GM12874 (cell line): ENCODE measurements around the gene SLC2A6.

ENCODE experiments used
- TF ChIP-seq, protein P1 (sequence below): IDR thresholded peaks from 2 replicates; pipeline ENCODE4 v1.5.1; 2011; ENCODE audit warnings: low read depth, mild to moderate bottlenecking, control low read depth, low read length, moderate library complexity; ENCODE audit not compliant: insufficient read depth

SLC2A6 gene

DNA sequence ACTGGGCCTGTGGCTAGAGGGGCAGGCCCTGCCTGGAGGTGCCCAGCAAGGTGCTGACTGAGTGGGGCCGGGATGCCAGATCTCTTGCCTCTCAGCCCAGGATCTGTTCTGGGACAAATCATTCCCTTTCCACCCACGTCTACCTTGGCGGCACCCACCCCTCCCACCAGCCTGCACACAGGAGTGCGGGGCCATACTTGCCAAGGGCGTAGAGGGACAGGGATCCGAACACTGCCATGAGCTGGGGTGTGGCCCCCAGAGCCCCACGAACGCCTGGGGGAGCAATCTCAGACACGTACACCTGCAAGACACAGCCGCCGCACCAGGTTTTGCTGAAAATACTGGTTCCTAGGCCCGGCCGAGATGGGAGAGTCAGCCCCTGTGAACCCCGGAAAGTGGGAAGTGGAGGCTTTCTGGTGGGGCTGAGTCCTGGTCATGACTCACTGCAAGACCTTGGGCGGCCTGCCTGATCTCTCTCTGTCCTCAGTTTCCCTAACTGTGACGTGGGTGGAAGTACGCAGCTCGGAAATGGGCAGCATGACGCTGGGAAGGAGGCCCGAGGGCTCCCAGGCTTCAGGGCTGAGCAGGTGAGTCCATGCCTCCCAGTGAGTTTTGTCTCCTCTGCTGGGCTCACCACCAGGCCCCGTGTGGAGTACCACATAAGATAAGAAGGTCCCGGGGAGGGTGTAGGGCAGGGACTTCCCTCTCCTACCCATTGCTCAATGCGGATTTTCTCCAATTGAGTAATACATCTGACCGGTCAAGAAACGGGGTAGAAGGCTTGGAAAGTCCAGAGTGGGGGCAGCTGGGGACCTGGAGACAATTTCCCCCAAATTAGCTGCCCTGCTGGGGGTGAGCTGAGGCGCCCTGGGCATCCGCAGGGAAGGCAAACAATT lies 2.6 kb downstream of the SLC2A6 start:
- TF ChIP-seq, protein P1, sequence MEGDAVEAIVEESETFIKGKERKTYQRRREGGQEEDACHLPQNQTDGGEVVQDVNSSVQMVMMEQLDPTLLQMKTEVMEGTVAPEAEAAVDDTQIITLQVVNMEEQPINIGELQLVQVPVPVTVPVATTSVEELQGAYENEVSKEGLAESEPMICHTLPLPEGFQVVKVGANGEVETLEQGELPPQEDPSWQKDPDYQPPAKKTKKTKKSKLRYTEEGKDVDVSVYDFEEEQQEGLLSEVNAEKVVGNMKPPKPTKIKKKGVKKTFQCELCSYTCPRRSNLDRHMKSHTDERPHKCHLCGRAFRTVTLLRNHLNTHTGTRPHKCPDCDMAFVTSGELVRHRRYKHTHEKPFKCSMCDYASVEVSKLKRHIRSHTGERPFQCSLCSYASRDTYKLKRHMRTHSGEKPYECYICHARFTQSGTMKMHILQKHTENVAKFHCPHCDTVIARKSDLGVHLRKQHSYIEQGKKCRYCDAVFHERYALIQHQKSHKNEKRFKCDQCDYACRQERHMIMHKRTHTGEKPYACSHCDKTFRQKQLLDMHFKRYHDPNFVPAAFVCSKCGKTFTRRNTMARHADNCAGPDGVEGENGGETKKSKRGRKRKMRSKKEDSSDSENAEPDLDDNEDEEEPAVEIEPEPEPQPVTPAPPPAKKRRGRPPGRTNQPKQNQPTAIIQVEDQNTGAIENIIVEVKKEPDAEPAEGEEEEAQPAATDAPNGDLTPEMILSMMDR, result no peak

DNA sequence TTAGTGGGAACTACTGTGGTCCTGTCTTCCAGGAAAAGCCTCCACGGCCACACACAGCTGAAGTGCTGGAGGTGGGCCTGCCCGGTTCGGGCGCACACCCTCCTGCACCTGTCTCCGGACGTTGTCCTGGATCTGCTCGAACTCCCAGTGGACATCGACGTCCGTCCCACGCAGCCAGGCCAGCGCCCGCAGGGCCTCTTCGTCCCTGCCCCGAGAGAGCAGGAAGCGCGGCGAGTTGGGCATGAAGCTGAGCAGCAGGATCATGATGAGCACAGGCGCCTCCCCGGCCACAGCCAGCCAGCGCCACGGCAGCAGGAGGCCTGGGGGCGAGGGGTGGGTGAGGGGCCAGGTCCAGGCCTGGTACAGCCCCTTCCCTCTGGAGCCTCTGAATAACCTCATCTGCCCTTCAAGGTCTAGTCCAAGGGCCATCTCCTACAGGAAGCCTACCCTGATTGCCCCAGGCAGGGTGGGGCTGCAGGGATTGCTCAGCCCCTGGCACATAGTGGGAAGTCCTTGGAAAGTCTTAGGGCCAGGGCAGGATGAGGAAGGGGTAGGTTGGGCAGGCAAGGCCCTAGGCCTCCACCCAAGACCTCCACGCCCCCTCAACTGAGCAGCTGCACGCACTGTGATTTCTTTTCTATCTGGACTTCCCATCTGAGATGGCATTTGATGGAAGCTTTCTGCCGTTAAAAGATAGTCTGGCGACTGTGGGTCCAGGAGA lies 3.4 kb downstream of the SLC2A6 start:
- TF ChIP-seq, protein P1, result no peak

DNA sequence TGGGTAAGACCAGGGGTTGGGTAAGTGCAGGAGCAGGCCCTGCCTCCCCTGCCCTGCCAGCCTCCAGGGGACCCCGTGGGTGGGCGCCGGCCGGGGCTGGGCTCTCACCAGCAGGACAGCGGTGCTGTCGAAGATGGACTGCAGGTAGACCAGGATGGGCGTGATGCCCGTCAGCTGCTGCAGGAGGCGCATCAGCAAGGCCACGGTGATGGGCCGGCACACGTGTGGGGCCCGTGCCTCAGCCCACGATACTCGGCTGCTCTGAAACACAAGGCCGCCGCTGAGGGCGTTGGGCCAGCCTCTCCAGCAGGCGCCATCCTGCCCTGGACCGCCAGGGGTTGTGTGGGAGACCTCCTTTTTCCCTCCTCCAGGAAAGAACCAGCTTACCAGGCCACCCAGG lies 4.0 kb downstream of the SLC2A6 start:
- TF ChIP-seq, protein P1, result no peak

DNA sequence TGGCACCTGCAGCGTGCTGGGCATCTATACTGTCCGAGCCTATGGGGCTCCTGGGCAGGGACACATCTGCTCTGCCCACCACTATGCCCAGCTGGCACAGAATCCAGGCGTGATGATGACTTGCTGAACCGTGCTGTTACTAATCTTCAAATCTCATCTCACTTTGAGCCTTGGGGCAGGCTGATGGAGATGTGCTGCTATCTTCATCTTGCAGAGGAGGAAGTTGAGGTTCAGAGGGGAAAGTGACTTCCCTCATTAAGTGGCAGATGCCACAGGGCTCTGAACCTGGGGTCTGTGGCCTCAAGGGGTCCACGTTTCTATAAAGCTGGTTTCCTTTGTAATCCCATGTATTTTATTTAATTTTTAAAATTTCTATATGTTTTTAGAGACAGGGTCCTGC lies 4.7 kb downstream of the SLC2A6 start:
- TF ChIP-seq, protein P1, result no peak

DNA sequence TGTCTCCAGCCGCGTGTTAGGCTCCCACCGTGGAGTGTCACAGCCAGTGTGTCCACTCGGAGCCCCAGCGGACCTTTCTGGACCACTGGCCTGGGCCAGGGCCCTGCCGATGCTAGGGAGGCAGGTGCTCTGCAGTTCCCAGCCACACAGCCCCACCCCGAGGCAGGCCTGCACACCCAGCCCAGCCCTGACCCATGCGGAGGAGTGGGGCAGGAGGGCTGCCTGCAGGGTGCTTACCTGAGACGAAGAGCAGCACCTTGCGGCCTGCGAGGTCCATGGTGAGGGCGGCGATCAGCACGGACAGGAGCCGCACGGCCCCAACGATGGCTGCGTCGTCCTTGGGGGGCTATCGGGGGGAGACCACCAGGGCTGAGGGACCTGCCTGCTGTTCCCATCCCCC lies 5.2 kb downstream of the SLC2A6 start:
- TF ChIP-seq, protein P1, result no peak

DNA sequence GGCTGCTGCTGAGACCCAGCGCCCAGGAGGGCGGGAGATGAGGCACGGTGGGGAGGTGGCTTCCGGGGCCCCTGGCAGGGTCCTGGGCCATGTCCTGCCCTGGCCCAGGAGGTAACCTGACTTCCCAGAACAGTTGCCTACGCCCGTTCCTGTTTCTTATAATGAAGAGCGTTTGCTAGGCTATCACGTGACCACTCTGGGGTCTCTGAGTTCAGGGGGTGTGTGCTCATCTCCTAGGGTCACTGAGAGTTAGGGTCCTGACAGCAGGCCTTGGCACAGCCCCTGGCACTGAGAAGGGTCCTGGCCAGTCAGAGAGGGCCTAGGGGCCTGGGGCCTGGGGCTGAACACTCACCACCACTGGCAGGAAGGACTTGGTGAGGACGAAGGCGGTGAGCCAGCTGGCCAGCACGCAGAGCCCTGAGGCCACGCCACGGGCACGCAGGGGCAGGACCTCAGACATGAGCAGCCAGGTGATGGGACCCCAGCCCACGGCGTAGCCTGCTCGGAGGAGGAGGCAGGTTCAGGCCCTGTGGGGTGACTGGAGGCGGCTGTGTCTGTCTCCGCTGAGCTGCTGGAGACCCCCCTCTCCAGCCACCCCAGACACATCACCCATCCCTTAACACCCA lies 6.0 kb downstream of the SLC2A6 start:
- TF ChIP-seq, protein P1, result no peak

DNA sequence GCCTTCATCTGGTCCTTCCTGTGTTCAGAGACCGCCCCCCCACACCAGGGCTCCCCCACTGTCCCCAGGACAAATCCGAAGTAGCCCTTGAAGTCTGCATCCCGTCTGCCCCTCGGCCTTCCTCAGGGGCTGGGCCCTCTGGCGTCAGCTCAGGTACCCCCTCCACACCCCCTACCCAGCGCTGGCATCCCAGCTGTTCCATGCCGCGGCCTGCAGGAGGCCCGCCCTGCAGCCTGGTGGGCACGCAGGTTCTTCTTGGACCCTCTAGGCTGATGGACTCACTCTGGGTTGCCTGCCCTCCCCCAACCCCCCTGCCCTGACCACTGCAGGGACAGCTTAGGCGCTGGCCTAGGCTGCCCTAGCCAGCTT lies 6.6 kb downstream of the SLC2A6 start:
- TF ChIP-seq, protein P1, result no peak
